Retinal pigment epithelial cell (primary cell): ENCODE results near the gene BAZ2B.

Experiments used
- DNase-seq: peaks from one replicate; pipeline ENCODE4 v3.0.0-alpha.2; 2010; ENCODE audit warnings: low read depth
- H3K4me3 ChIP-seq: 2 replicates; pipeline ENCODE4 v1.5.1; 2011; ENCODE audit warnings: mild to moderate bottlenecking, low read length, control low read depth, moderate library complexity
- TF ChIP-seq, protein P1 (sequence below): conservative IDR thresholded peaks from 2 replicates; pipeline ENCODE4 v1.5.1; 2011; ENCODE audit warnings: low read depth, low read length, control low read depth, inconsistent platforms

The BAZ2B gene

DNA sequence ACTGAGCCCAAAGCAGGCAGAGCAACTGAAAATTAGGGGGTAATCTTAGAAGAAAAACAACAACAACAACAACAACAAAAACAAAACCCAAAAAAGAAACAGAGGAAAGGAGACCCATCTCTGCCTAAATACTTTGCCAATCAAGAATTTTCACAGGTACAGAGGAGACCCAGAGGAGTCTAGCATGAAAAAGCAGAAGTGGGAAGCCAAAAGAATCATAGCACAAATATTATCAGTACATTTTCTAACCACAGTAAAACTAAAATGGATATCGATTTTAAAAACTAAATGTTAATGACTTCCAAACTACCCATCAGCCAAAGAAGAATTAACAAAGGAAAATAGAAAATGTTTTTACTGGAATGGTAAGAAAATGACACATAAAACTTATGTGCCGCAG is 148.1 kb downstream of the BAZ2B start:
- DNase-seq: no peak

DNA sequence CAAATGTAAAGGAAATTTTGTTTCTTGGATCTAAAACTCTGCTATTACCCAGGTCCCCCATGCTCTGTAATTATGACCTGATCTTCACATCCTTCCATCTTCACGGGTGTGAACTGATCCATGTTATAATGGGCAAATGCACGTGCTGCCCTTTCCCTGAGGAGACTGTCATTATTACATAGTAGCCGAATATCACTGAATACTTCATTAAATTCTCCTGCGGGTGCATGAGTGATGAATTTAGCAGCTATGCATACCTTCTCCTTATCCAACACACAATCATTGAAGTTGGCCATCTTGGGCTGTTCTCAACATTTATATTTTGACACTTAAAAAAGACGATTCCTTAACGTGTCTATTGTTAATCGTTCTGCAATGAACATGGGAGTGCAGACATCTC is 153.4 kb downstream of the BAZ2B start:
- no peak overlapping the region for H3K4me3 ChIP-seq
- TF ChIP-seq, protein P1, sequence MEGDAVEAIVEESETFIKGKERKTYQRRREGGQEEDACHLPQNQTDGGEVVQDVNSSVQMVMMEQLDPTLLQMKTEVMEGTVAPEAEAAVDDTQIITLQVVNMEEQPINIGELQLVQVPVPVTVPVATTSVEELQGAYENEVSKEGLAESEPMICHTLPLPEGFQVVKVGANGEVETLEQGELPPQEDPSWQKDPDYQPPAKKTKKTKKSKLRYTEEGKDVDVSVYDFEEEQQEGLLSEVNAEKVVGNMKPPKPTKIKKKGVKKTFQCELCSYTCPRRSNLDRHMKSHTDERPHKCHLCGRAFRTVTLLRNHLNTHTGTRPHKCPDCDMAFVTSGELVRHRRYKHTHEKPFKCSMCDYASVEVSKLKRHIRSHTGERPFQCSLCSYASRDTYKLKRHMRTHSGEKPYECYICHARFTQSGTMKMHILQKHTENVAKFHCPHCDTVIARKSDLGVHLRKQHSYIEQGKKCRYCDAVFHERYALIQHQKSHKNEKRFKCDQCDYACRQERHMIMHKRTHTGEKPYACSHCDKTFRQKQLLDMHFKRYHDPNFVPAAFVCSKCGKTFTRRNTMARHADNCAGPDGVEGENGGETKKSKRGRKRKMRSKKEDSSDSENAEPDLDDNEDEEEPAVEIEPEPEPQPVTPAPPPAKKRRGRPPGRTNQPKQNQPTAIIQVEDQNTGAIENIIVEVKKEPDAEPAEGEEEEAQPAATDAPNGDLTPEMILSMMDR: no peak

More for the DNA sequence above, 148.1 kb downstream of the BAZ2B start:
- no peak overlapping the region for H3K4me3 ChIP-seq
- TF ChIP-seq, protein P1: no peak

DNA sequence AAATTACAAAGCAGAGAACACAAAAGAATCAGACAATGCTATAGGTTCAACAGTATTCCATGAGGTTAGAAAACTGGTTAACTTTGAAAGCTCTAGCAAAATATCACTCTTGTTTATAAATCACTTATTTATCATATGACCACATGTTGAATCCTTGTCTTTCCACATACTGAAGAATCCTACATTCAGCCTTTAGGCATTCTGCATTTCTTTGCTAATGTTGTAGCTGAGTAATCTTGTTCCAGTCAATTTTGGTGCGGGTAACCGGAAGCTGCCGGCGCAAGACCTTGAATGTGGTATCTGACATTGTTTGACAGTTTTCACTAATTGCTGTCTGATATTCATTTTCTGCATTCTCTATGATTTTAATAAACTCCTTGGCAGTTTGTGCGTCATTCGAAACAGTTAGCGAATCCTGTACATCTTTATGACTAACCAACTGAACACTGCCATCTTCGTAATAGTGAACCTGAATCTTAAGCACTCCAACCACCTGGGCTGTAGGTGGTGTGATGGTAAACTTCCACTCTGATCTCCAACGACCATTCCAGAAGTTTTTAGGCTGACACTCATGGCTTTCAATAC is 154.1 kb downstream of the BAZ2B start:
- no peak overlapping the region for H3K4me3 ChIP-seq
- DNase-seq: no peak
- TF ChIP-seq, protein P1: no peak

More for the DNA sequence above, 153.4 kb downstream of the BAZ2B start:
- DNase-seq: no peak

DNA sequence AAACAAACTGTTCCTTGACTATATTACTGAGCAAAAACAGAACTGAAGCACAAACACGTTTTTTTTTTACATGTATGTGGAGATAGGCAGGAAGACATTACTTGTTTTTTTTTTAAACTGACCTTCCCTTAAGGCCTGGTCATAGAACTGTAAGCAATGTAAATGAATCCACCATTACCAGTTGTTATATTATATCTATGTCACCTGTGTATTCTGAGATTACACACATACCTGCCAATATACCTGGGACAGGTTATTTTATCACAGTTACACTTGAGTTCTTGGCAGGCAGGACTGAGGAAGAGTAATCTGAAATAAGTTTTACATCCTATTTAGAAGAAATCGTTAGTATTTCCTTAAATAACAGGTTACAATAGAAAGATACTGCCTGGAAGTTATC is 155.3 kb downstream of the BAZ2B start:
- no peak overlapping the region for H3K4me3 ChIP-seq
- TF ChIP-seq, protein P1: no peak
- DNase-seq: no peak

DNA sequence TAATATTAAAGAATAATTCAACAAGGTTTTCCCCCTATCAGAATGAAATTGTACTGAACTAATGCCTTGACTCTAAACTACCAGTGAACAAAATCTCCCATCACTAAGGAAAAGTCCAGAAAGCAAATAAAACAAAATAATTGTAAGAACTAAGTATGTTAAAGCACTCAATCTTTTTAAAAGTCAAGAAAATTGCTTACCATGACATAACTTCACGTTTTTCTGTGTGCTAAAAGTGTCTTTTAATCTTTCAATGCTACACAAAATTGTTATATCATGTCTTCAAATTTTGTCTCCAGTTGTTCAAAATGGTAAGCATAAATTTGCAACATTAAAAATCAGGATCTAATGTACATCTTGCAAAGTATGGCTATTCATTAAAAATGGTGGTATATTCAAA is 156.1 kb downstream of the BAZ2B start:
- no peak overlapping the region for H3K4me3 ChIP-seq
- DNase-seq: no peak
- TF ChIP-seq, protein P1: no peak

DNA sequence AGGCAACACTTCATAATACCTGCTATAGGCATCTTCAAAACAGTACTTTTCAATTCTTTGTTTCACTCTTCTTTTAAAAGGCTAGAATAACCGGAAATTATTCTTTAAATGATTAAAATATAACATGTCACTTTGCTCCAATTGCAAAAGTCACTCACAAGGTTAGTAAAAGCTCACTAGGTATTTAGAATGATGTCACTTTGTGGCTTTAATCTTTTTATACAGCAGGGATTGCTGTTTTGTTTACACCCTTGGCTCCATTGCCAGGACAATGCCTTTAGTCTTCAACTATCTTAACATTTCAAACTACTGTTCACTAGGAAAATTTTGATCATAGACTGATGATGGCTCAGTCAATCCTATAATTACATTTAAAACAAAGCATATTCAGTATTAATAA is 157.1 kb downstream of the BAZ2B start:
- no peak overlapping the region for H3K4me3 ChIP-seq
- TF ChIP-seq, protein P1: no peak
- no peak for DNase-seq

DNA sequence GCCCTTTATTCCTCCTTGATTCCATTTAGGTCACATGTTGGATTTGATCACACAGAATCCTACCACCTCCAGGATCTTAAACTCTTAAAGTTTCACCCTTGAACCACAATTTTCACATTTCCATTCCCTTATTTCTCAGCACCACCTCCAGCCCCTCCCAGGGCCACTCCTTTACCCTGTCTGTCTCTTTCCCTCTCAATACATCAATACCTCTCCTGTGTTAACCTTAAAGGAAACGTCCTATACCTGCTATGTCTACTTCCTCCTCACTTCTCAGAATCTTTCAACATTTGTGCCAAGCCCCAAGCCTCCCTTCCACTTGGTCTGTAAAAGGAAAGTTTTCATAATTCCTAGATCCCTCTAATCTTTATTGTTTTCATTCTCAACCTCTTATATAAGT is 158.8 kb downstream of the BAZ2B start:
- DNase-seq: no peak
- H3K4me3 ChIP-seq: no peak overlapping the region
- TF ChIP-seq, protein P1: no peak
